Lower leg skin (tissue), 4 donors: ENCODE measurements around the gene PRDM8. TPM values are rescaled to one million over a fixed set of nuclear protein-coding genes. Genes with fewer than 3 reads are reported as not detected.

Experiments used
- DNase-seq, 2 donors: peaks; one replicate each; pipeline ENCODE4 v3.0.0-alpha.2; 2019; ENCODE audit warnings: low spot score in 2 of 2
- H3K4me3 ChIP-seq: fragments of 200-600 bp; sonication (generic); 2 replicates; pipeline ENCODE4 v1.5.1; 2017; ENCODE audit warnings: mild to moderate bottlenecking, low read depth; ENCODE audit not compliant: poor library complexity, severe bottlenecking
- POLR2A ChIP-seq, 2 donors: fragments of 450-650 bp; IDR thresholded peaks; one replicate each; pipeline ENCODE4 v1.6.1; 2016 to 2017; ENCODE audit warnings: antibody characterized with exemption in 2 of 2, mild to moderate bottlenecking in 1 of 2, moderate library complexity in 1 of 2
- WGBS, 2 donors: methylation state at CpG; one replicate each; pipeline ENCODE4 v1.1.5; 2018; 5-methylcytosine and 5-hydroxymethylcytosine counted together
- intact Hi-C: fragments of 100-400 bp; cut with DNase I; formaldehyde crosslinking; loops from one replicate; pipeline ENCODE4 v1.15.0; 2023; ENCODE audit warnings: low total_unique reads
- total RNA-seq, 4 donors: library from RNA; depleted of rRNA; stranded (reverse); fragments of >200 nt; gene quantifications; one replicate each; pipeline ENCODE4 v1.1.0, GENCODE V29; 2016
- TF ChIP-seq, protein P1 (sequence below), 3 donors: fragments of 450-650 bp; IDR thresholded peaks; one replicate each; pipeline ENCODE4 v1.5.1; 2016; ENCODE audit warnings: antibody characterized with exemption in 3 of 3, mild to moderate bottlenecking in 3 of 3, moderate library complexity in 2 of 3

The PRDM8 gene
- total RNA-seq, 4 donors from 2014 or later = 1.4 to 4.6 (median 3.9) TPM

DNA sequence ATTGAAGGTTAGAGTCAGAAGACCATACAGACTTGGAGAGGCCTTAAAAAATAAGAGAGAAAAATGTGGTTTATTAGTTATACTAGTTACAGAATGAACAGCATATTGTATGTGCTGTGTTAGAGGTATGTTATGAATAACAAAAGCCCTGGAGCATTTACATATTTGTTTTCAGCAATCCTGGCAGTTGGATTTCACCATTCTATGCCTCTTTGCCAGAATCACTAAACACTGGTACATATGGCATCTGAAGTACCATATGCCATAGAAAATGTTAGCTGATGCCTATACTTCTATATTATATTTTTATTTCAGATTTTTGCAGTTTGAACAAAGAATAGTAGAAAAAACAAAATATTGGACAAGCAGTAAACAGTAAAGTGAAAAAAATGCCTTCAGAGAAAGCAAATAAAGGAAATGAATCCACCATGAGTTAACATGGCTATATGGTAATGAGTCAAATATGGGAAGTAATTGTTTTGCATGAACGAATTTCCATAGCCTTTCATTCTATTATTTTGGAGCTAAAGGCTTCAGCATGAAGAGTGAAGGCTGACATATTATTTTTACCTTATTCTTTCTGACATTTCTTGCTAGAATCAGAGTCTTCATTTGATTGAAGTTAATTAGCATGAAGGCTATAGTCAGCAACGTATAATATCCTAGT, 41.9 kb upstream of the PRDM8 start:
- DNase-seq = no peak
- H3K4me3 ChIP-seq = no peak overlapping the region
- WGBS, 2 donors = 71 to 84% methylated on average over 2 of the region's 2 CpGs
- intact Hi-C loops = no loop called here
- TF ChIP-seq, protein P1, sequence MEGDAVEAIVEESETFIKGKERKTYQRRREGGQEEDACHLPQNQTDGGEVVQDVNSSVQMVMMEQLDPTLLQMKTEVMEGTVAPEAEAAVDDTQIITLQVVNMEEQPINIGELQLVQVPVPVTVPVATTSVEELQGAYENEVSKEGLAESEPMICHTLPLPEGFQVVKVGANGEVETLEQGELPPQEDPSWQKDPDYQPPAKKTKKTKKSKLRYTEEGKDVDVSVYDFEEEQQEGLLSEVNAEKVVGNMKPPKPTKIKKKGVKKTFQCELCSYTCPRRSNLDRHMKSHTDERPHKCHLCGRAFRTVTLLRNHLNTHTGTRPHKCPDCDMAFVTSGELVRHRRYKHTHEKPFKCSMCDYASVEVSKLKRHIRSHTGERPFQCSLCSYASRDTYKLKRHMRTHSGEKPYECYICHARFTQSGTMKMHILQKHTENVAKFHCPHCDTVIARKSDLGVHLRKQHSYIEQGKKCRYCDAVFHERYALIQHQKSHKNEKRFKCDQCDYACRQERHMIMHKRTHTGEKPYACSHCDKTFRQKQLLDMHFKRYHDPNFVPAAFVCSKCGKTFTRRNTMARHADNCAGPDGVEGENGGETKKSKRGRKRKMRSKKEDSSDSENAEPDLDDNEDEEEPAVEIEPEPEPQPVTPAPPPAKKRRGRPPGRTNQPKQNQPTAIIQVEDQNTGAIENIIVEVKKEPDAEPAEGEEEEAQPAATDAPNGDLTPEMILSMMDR (IDR thresholded peaks at IDR 0.05) = no peak
- no peak for TF ChIP-seq POLR2A (IDR thresholded peaks at IDR 0.05)

DNA sequence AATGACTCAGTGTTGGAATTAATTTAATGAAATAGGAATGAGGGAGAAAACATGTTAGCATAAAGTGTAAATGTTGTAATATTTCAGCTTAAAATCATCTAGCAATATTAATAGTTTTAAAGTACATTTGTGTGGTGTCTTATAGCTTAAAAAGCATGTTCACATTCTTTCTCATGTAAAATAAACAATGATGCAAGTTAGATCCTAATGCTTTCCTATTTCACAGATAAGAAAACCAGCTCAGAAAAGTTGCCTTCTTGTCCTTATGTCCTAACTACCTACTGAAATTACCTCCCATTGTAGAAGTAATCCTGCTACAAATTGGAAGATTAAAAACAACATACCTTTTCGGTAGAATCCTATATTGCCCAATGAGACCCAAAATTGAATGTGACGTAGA, 40.9 kb upstream of the PRDM8 start:
- intact Hi-C loops = no loop called here
- H3K4me3 ChIP-seq = no peak overlapping the region
- 93 to 100% methylated on average over 2 of the region's 2 CpGs for WGBS, 2 donors
- no peak for TF ChIP-seq POLR2A (IDR thresholded peaks at IDR 0.05)
- TF ChIP-seq, protein P1 (IDR thresholded peaks at IDR 0.05) = no peak
- DNase-seq = no peak

DNA sequence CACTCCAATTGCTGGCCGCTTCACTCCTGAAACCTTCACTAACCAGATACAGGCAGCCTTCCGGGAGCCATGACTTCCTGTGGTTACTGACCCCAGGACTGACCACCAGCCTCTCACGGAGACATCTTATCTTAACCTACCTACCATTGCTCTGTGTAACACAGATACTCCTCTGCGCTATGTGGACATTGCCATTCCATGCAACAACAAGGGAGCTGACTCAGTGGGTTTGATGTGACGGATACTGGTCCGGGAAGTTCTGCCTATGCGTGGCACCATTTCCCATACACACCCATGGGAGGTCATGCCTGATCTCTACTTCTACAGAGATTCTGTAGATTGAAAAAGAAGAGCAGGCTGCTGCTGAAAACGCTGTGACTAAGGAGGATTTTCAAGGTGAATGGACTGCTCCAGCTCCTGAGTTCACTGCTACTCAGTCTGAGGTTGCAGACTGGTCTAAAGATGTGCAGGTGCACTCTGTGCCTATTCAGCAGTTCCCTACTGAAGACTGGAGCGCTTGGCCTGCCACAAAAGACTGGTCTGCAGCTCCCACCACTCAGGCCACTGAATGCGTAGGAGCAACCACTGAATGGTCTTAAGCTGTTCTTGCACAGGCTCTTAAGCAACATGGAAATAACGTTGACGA, 35.8 kb upstream of the PRDM8 start:
- no peak for TF ChIP-seq POLR2A (IDR thresholded peaks at IDR 0.05)
- TF ChIP-seq, protein P1 (IDR thresholded peaks at IDR 0.05) = no peak
- WGBS, 2 donors = 87 to 93% methylated on average over 12 of the region's 12 CpGs
- intact Hi-C loops = no loop called here
- H3K4me3 ChIP-seq = no peak overlapping the region
- no peak for DNase-seq

DNA sequence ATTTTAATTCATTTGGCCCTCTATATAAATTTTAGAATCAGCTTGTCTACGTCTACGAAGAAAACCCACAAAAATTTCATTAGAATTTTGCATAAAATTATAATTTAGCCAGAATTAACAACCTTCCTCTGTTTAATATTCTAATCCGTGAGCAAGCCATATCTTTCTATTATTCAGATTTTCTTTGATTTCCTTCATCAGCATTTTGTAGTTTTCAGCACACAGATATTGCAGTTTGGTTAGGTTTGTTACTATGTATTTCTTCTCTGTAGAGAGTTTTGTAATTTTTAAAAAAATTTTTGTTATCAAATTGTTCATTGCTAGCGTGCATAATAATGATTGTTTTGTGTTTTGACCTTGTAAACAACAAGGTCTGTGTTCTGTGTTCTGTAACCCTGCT, 34.9 kb upstream of the PRDM8 start:
- DNase-seq = no peak
- 86 to 89% methylated on average over 4 of the region's 4 CpGs for WGBS, 2 donors

DNA sequence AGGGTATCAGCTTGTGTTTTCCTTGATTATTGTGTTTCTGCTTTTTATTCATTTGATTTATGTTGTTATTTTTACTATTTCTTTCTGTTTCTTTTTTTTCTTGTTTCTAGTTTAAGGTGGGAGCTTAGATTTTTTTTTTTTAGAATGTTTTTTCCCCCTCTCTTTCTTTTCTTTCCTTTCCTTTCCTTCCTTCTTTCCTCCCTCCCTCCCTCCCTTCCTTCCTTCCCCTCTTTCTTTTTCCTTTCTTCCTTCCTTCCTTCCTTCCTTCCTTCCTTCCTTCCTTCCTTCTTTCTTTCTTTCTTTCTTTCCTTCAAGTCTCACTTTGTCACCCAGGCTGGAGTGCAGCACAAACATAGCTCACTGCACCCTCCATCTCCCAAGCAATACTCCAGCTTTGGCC, 31.4 kb upstream of the PRDM8 start:
- intact Hi-C loops = no loop called here
- TF ChIP-seq POLR2A (IDR thresholded peaks at IDR 0.05) = no peak
- TF ChIP-seq, protein P1 (IDR thresholded peaks at IDR 0.05) = no peak
- H3K4me3 ChIP-seq = no peak overlapping the region
- no peak for DNase-seq

More for the DNA sequence above, 34.9 kb upstream of the PRDM8 start:
- intact Hi-C loops = no loop called here
- H3K4me3 ChIP-seq = no peak overlapping the region
- TF ChIP-seq, protein P1 (IDR thresholded peaks at IDR 0.05) = no peak
- TF ChIP-seq POLR2A (IDR thresholded peaks at IDR 0.05) = no peak
